Ovary (tissue), 9 donors: ENCODE results near the gene ATG2A. TPM values are rescaled to one million over a fixed set of nuclear protein-coding genes. Genes with fewer than 3 reads are reported as not detected.

Experiments used
- DNase-seq, 5 donors: peaks; one replicate each; pipeline ENCODE4 v3.0.0-alpha.2; 2019 to 2020
- H3K27ac ChIP-seq, 2 donors: fragments of 200-600 bp; one replicate each; pipeline versions ENCODE4 v1.5.1 to v1.8.0; 2019 to 2022
- H3K27me3 ChIP-seq: fragments of 200-600 bp; one replicate; pipeline ENCODE4 v1.8.0; 2022
- H3K36me3 ChIP-seq: fragments of 200-600 bp; sonication (generic); one replicate; pipeline ENCODE4 v1.5.1; 2019
- H3K4me1 ChIP-seq: one replicate; pipeline ENCODE4 v1.8.1; 2013; ENCODE audit warnings: mild to moderate bottlenecking, moderate library complexity; ENCODE audit not compliant: insufficient read depth
- H3K4me3 ChIP-seq: fragments of 200-600 bp; sonication (generic); one replicate; pipeline ENCODE4 v1.5.1; 2017
- H3K9me3 ChIP-seq, 2 donors: fragments of 200-600 bp in 1 of 2; sonication (generic) in 1 of 2; one replicate each; pipeline versions ENCODE4 v1.5.1 to v1.8.1; 2013 to 2019; ENCODE audit warnings: mild to moderate bottlenecking in 1 of 2, moderate library complexity in 1 of 2
- CTCF ChIP-seq, 3 donors: fragments of 450-650 bp in 2 of 3; fragments of 200-600 bp in 1 of 3; IDR thresholded peaks; one replicate each; pipeline versions ENCODE4 v1.5.1 to v1.8.0; 2016 to 2022; ENCODE audit warnings: antibody characterized with exemption in 3 of 3, mild to moderate bottlenecking in 1 of 3
- EP300 ChIP-seq: sonication (generic); formaldehyde crosslinking; IDR thresholded peaks from one replicate; pipeline ENCODE4 v1.6.1; 2017; ENCODE audit warnings: antibody characterized with exemption
- POLR2A ChIP-seq: fragments of 450-650 bp; IDR thresholded peaks from one replicate; pipeline ENCODE4 v1.6.1; 2017; ENCODE audit warnings: antibody characterized with exemption, mild to moderate bottlenecking, moderate library complexity
- WGBS, 3 donors: extraction: QIAGEN DNeasy Blood & Tissue Kit in 1 of 3; methylation state at CpG; one replicate each; pipeline versions ENCODE4 v1.1.5 to v1.1.7; 2013 to 2017; 5-methylcytosine and 5-hydroxymethylcytosine counted together
- intact Hi-C, 4 donors: fragments of 100-400 bp; cut with DNase I; formaldehyde crosslinking; loops; one replicate each; pipeline versions ENCODE4 v1.11.0 to v1.15.1; 2022 to 2023
- polyA plus RNA-seq, 2 donors: library from polyadenylated mRNA; stranded (reverse); fragments of 200-250 nt in 1 of 2; fragments of 350-450 nt in 1 of 2; fragmentation: Illumina TruSeq in 1 of 2; extraction: RNeasy Lipid Tissue Mini Kit (QIAGEN cat#74804) in 1 of 2; gene quantifications; one replicate each; pipeline ENCODE4 v1.2.3, GENCODE V29; 2013 to 2014
- total RNA-seq, 7 donors: library from RNA; depleted of rRNA in 2 of 7; stranded (reverse); fragments of >200 nt in 2 of 7; fragmentation: NEBNext Ultra II Directional in 3 of 7; extraction: Animal tissue kit (Norgen Biotek cat#: 25700) in 3 of 7; gene quantifications; one replicate each; pipeline versions ENCODE4 v1.1.0 to v1.2.4, GENCODE V29; 2016 to 2023
- donor health status: DM: no; HTN: no; CAD: no; lungs with moderate emphysema.
- donor health status: DM: no; HTN: no; CAD: no.
- donor health status: Bipolar disorder and iron deficiency.
- donor health status: DM: yes; HTN: yes; CAD: no.
- donor health status: DM: no; HTN: no; CAD: no.
- donor health status: DM: yes; HTN: yes; CAD: no.

Gene ATG2A
- total and polyA plus RNA-seq, 9 donors, result 2.2 to 40.1 (median 27.8) TPM

GRCh38 chr11:64915376-64915887 lies 1.6 kb downstream of the ATG2A start:
- peak overlapping the region in 1 of 2 donors; percentile 58 for H3K27ac ChIP-seq
- H3K4me3 ChIP-seq, result peak overlapping the region; percentile 99
- H3K4me1 ChIP-seq, result peaks cover 6% of the 10 kb centered on the region
- no peak for DNase-seq
- TF ChIP-seq EP300, result no peak
- no peak for TF ChIP-seq POLR2A
- no peak for TF ChIP-seq CTCF (IDR thresholded peaks at IDR 0.05)
- intact Hi-C loops, result loop anchor here in 1 of 4 donors (10.0 kb wide), 1 partner anchor 199 kb away; the partner anchor contains the start of genes TM7SF2 and ZNHIT2
- 64 to 68% (median 68%) methylated on average over 7 of the region's 7 CpGs for WGBS, 3 donors
- H3K36me3 ChIP-seq, result no peaks in the 10 kb centered on the region
- H3K9me3 ChIP-seq, result no peaks in the 10 kb centered on the region
- H3K27me3 ChIP-seq, result no peaks in the 10 kb centered on the region

- intact Hi-C loops, result loop anchor here in 1 of 4 donors (10.0 kb wide), 1 partner anchor 201 kb away; the partner anchor contains the start of genes TM7SF2 and ZNHIT2
- H3K27me3 ChIP-seq, result no peaks in the 10 kb centered on the region
- H3K4me1 ChIP-seq, result peaks cover 6% of the 10 kb centered on the region
- H3K27ac ChIP-seq, result no peak overlapping the region
- DNase-seq, result no peak
- TF ChIP-seq POLR2A (no peak), CTCF (IDR thresholded peaks at IDR 0.05) (no peak), EP300 (no peak)
- no peaks in the 10 kb centered on the region for H3K9me3 ChIP-seq
- WGBS, 3 donors, result 92 to 93% (median 92%) methylated on average over 13 to 17 of the region's 17 CpGs
- H3K4me3 ChIP-seq, result no peak overlapping the region
- no peaks in the 10 kb centered on the region for H3K36me3 ChIP-seq
Observed at GRCh38 chr11:64914123-64914522, 2.9 kb downstream of the ATG2A start.

- WGBS, 3 donors, result 86 to 89% (median 87%) methylated on average over 18 of the region's 18 CpGs
Observed at GRCh38 chr11:64913171-64913727, 3.8 kb downstream of the ATG2A start.

GRCh38 chr11:64911689-64912088 lies 5.3 kb downstream of the ATG2A start:
- Histone ChIP-seq H3K27ac (no peak overlapping the region), H3K9me3 (no peaks in the 10 kb centered on the region), H3K27me3 (no peaks in the 10 kb centered on the region), H3K36me3 (no peaks in the 10 kb centered on the region), H3K4me1 (peaks cover 6% of the 10 kb centered on the region), H3K4me3 (no peak overlapping the region)
- DNase-seq, result no peak
- WGBS, 3 donors, result 83 to 92% (median 86%) methylated on average over 8 to 9 of the region's 9 CpGs
- TF ChIP-seq CTCF (IDR thresholded peaks at IDR 0.05), result no peak
- TF ChIP-seq POLR2A, result no peak
- no peak for TF ChIP-seq EP300
- intact Hi-C loops, result loop anchor here in 1 of 4 donors (10.0 kb wide), 1 partner anchor 203 kb away; the partner anchor contains the start of genes TM7SF2 and ZNHIT2

More at GRCh38 chr11:64913171-64913727, 3.8 kb downstream of the ATG2A start:
- Histone ChIP-seq H3K27me3 (no peaks in the 10 kb centered on the region), H3K9me3 (no peaks in the 10 kb centered on the region), H3K36me3 (no peaks in the 10 kb centered on the region), H3K4me3 (no peak overlapping the region), H3K4me1 (peaks cover 6% of the 10 kb centered on the region), H3K27ac (no peak overlapping the region)
- TF ChIP-seq EP300, result no peak
- TF ChIP-seq POLR2A, result no peak
- TF ChIP-seq CTCF (IDR thresholded peaks at IDR 0.05), result no peak
- intact Hi-C loops, result loop anchor here in 1 of 4 donors (10.0 kb wide), 1 partner anchor 202 kb away; the partner anchor contains the start of genes TM7SF2 and ZNHIT2
- no peak for DNase-seq
